ENCODE results near the gene RNF208. TPM values are rescaled to one million over a fixed set of nuclear protein-coding genes. Genes with fewer than 3 reads are reported as not detected.

The RNF208 gene, protein sequence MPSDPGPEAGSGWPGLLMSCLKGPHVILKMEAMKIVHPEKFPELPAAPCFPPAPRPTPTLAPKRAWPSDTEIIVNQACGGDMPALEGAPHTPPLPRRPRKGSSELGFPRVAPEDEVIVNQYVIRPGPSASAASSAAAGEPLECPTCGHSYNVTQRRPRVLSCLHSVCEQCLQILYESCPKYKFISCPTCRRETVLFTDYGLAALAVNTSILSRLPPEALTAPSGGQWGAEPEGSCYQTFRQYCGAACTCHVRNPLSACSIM
- total RNA-seq (ENCODE audit: low replicate concordance) = 0.77 and 0.84 TPM in 2 replicates

DNA sequence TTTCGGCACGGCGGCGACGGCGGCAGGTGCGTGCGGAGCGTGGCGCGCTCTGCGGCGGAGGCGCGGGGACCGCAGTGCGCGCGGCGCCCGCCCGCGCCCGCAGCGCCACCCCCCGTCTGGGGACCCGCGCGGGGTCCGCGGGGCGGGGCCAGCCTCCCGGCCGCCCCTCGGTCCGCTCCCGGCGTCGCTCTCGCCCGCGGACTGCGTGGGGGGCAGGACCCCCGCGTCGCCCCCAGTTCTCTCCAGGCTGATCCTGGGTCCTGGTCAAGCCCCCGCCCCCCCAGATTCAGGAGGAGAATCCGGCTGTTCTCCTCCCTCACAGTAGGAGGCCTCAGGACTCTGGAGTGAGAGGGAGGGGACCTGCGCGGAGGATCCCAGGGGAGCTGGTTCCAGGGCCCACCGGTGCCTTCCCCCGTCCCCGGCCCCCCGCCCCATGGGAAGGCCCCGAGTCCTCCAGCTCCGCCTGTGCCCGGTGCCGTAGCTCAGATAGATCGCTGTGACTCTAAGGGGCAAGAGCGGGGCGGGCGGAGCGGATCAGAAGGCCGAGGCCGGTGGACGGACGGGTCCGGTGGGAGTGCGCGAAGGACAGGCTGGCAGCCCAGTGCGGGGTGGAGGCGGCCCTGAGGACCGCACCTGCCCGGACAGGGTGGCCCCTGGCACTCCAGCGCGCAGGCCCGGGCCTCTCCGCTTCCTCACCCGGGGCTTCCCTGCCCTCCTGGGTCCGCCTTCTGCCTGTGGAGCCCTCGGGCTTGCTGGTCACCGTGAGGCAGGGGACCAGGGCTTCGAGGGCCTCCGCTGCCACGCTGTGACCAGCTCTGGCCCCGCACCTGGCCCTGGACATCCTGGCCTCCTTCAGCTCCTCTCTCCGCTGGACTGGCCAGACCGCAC, at the start of gene RNF208:
RNF208 (minus strand) TSS at position 51 of the 888 bp plus-strand sequence. CDS start 1,028 bp downstream, outside the sequence.
- Histone ChIP-seq H4K20me1 (ENCODE audit: low read depth) (peaks cover 6% of the 10 kb centered on the region), H3K4me1 (peaks cover 13% of the 10 kb centered on the region), H3K27ac (no peak within 1 kb of the TSS), H2AFZ (replicated peaks) (no peak within 1 kb of the TSS), H3K9ac (no peak within 1 kb of the TSS), H3F3A (ENCODE audit: low read depth) (peaks cover 12% of the 10 kb centered on the region), H3K4me2 (peak within 1 kb of the TSS; percentile 92), H3K4me3 (peak within 1 kb of the TSS; percentile 65), H3K36me3 (no peaks in the 10 kb centered on the region), H3K9me3 (ENCODE audit: low read depth) (no peaks in the 10 kb centered on the region), H3K27me3 (peaks cover 25% of the 10 kb centered on the region), H3K79me2 (ENCODE audit: low read depth) (no peaks in the 10 kb centered on the region)
- peak within 1 kb of the TSS; percentile 87 for H3K4me3 Mint-ChIP-seq
- no peaks in the 10 kb centered on the region for H3K4me1 Mint-ChIP-seq
- H3K27ac Mint-ChIP-seq = no peak within 1 kb of the TSS
- H3K9me3 Mint-ChIP-seq = no peaks in the 10 kb centered on the region
- H3K27me3 Mint-ChIP-seq (ENCODE audit: insufficient read depth, low read depth) = peaks cover 3% of the 10 kb centered on the region
- DNase-seq (ENCODE audit: low spot score) = peak; percentile 61
- H3K36me3 Mint-ChIP-seq = no peaks in the 10 kb centered on the region
- TF ChIP-seq, protein P1, sequence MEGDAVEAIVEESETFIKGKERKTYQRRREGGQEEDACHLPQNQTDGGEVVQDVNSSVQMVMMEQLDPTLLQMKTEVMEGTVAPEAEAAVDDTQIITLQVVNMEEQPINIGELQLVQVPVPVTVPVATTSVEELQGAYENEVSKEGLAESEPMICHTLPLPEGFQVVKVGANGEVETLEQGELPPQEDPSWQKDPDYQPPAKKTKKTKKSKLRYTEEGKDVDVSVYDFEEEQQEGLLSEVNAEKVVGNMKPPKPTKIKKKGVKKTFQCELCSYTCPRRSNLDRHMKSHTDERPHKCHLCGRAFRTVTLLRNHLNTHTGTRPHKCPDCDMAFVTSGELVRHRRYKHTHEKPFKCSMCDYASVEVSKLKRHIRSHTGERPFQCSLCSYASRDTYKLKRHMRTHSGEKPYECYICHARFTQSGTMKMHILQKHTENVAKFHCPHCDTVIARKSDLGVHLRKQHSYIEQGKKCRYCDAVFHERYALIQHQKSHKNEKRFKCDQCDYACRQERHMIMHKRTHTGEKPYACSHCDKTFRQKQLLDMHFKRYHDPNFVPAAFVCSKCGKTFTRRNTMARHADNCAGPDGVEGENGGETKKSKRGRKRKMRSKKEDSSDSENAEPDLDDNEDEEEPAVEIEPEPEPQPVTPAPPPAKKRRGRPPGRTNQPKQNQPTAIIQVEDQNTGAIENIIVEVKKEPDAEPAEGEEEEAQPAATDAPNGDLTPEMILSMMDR (IDR thresholded peaks at IDR 0.05) = no peak
- TF ChIP-seq EZH2phosphoT487 (IDR thresholded peaks at IDR 0.05) = peak; percentile 38
- TF ChIP-seq EZH2 (IDR thresholded peaks at IDR 0.05) = peak; percentile 58

DNA sequence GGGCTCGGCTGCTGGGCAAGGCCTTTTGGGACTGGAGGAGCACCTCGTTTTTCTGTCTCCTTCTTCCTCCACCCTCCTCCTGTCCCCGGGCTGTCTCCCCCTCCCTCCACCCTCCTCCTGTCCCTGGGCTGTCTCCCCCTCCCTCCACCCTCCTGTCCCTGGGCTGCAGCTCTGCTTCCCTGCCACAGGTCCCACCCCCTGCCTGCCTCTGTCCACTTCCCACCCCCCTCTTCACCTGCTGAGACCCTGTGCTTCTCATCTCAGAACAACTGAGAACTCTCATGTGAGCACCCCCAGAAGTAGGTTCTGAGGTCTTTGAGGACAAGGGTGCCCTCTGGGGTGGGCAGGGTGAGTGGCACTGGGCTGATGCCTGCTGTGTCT, 49.6 kb upstream of the RNF208 start:
- no peak overlapping the region for H3K27ac Mint-ChIP-seq
- H3K9me3 Mint-ChIP-seq = no peaks in the 10 kb centered on the region
- TF ChIP-seq EZH2 (IDR thresholded peaks at IDR 0.05) = no peak
- no peak for TF ChIP-seq EZH2phosphoT487 (IDR thresholded peaks at IDR 0.05)
- TF ChIP-seq, protein P1 (IDR thresholded peaks at IDR 0.05) = no peak
- peaks cover 8% of the 10 kb centered on the region for H3K36me3 Mint-ChIP-seq
- no peaks in the 10 kb centered on the region for H4K20me1 ChIP-seq (ENCODE audit: low read depth)
- no peak for DNase-seq (ENCODE audit: low spot score)
- no peaks in the 10 kb centered on the region for H3K27me3 ChIP-seq
- no peak overlapping the region for H3K9ac ChIP-seq
- H3K4me1 Mint-ChIP-seq = peaks cover 10% of the 10 kb centered on the region
- H3K9me3 ChIP-seq (ENCODE audit: low read depth) = no peaks in the 10 kb centered on the region
- H3K4me2 ChIP-seq = no peak overlapping the region
- no peaks in the 10 kb centered on the region for H3K36me3 ChIP-seq
- no peaks in the 10 kb centered on the region for H3K79me2 ChIP-seq (ENCODE audit: low read depth)
- H2AFZ ChIP-seq (replicated peaks) = no peak overlapping the region
- H3F3A ChIP-seq (ENCODE audit: low read depth) = peaks cover 7% of the 10 kb centered on the region
- peaks cover 8% of the 10 kb centered on the region for H3K27me3 Mint-ChIP-seq (ENCODE audit: insufficient read depth, low read depth)
- no peak overlapping the region for H3K4me3 Mint-ChIP-seq
- H3K4me1 ChIP-seq = peaks cover 6% of the 10 kb centered on the region
- no peak overlapping the region for H3K4me3 ChIP-seq
- H3K27ac ChIP-seq = no peak overlapping the region

DNA sequence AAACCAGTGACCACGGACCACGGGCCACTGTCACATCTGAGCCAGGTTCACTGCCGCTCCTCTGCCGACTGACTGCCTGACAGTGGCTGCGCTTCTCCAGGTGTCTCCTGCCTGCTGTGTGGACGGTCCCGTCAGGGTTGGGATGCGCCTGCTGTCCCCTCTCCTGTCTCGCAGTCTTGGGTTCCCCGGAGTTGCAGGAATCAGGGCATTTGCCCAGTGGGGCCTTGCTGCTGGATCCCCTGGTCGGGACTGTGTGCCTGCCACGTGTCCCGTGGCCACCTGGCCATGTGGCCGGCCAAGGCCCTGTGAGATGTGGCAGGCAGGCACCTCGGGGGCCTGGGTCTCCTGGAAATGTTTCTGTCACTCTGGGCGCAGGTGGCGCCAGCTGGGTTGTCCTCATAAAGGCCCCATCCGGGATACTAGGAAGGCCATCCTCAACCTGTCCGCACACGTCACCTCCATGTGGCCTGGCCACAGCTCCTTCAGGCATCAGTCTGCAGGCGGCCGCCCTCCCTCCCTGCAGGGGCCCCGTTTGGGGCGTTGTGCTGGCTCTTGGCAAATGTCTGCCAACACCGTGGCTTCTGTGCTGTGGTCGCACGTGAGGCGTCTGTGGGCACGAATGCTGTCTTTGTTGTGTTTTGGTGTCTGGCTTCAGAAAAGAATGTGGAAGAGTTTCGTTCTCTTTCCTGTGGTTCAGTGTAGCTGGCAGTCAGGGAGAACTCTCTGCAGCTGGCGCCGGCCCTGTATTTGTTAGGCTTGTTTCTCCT, 49.1 kb upstream of the RNF208 start:
- TF ChIP-seq EZH2phosphoT487 (IDR thresholded peaks at IDR 0.05) (no peak), EZH2 (IDR thresholded peaks at IDR 0.05) (no peak)
- TF ChIP-seq, protein P1 (IDR thresholded peaks at IDR 0.05) = no peak
- peaks cover under 1% of the 10 kb centered on the region for H3K4me1 ChIP-seq
- H3K79me2 ChIP-seq (ENCODE audit: low read depth) = no peaks in the 10 kb centered on the region
- H3K4me2 ChIP-seq = no peak overlapping the region
- H3K4me1 Mint-ChIP-seq = peaks cover 7% of the 10 kb centered on the region
- no peaks in the 10 kb centered on the region for H3K9me3 ChIP-seq (ENCODE audit: low read depth)
- H3K9ac ChIP-seq = no peak overlapping the region
- H2AFZ ChIP-seq (replicated peaks) = no peak overlapping the region
- H3K36me3 ChIP-seq = no peaks in the 10 kb centered on the region
- H3K4me3 Mint-ChIP-seq = no peak overlapping the region
- H3K9me3 Mint-ChIP-seq = no peaks in the 10 kb centered on the region
- no peaks in the 10 kb centered on the region for H4K20me1 ChIP-seq (ENCODE audit: low read depth)
- H3K27ac ChIP-seq = no peak overlapping the region
- no peak for DNase-seq (ENCODE audit: low spot score)
- H3K4me3 ChIP-seq = no peak overlapping the region
- peaks cover 8% of the 10 kb centered on the region for H3K27me3 Mint-ChIP-seq (ENCODE audit: insufficient read depth, low read depth)
- no peak overlapping the region for H3K27ac Mint-ChIP-seq
- H3K36me3 Mint-ChIP-seq = peaks cover 8% of the 10 kb centered on the region
- no peaks in the 10 kb centered on the region for H3K27me3 ChIP-seq
- peaks cover under 1% of the 10 kb centered on the region for H3F3A ChIP-seq (ENCODE audit: low read depth)
